GM18858 (cell line): ENCODE measurements around the gene ADAM19.

Source experiments
- ATAC-seq: cut with Tn5 transposase; IDR thresholded peaks from one replicate; pipeline ENCODE4 v1.9.1; 2021; ENCODE audit not compliant: unreplicated experiment

Gene ADAM19

DNA sequence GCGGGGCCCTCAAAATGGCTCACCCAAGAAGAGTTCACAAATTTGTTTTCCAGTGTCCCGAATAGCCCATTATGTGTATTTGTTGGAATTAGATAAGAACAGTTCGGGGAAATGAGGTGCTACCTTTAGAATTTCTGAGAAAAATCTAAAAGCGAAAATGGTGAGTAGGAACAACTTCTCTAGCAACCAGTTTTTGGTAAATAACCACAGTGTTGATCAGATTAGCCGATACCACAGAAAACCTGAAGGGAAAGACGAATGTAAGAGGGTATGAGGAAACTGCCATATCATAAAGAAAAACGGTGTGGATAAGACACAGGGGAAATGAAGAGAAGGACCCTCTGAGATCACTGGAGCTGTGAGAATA lies 31.0 kb downstream of the ADAM19 start:
- no peak for ATAC-seq

DNA sequence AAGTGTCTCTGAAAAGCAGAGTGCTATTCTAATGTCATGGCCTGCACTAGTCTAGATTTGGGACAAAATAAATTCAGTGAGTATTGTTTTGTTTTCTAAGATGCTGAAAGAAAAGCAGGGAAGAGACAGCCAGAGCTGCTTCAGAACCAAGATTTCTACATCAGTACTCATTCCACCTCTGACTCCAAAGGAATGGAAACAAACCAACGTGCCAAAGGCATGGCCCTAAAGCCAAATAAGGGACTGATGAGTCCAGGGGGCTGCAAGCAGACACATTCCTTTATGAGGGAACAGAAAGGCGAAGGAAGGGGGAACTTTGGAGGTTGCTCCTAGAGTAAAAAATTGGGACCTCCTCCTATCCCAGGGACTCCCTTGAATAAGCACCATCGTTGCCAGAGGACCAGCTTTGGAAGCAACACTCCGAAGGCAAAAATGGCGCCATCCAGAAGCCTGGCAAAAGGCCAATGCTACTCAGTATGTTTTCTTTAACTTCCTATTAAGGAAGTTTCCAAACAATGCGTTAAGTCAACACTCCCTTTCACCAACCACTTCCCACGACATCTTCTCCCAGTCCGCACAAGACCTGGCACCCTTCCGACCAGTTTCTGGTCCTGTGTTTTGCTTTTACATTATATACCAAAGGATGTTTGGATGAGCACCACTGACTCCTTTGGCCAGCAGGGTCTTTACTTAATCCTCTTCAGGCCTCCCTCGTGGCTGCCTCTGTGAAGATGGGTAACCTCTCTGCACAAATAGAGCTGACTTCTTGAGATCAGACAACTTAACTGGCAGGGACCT lies 31.6 kb downstream of the ADAM19 start:
- no peak for ATAC-seq

DNA sequence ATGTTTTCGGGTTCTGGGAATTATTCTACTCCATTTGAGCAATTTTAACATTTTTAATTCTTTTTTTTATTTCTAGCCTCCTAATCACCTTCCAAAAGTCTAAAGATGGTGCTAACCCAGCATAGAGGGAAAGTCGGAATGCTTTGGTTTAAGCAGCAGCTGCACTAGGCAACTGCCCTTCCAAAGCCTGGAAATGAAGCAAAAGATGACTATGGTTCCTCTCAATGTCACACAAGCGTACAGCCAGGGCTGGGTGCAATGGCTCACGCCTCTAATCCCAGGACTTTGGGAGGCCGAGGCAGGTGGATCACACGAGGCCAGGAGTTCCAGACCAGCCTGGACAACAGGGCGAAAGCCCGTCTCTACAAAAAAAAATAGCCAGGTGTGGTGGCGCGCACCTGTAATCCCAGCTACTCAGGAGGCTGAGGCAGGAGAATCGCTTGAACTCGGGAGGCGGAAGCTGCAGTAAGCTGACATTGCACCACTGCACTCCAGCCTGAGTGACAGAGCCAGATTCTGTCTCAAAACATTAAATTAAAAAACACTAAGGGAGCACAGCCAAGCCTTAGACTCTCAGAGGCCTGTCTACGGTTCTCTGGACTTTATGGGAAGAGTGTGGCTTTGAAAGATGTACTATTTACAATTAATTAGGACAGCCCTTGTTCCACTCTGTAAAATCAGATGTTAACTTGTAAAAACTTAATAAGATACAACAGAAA lies 33.1 kb downstream of the ADAM19 start:
- no peak for ATAC-seq

DNA sequence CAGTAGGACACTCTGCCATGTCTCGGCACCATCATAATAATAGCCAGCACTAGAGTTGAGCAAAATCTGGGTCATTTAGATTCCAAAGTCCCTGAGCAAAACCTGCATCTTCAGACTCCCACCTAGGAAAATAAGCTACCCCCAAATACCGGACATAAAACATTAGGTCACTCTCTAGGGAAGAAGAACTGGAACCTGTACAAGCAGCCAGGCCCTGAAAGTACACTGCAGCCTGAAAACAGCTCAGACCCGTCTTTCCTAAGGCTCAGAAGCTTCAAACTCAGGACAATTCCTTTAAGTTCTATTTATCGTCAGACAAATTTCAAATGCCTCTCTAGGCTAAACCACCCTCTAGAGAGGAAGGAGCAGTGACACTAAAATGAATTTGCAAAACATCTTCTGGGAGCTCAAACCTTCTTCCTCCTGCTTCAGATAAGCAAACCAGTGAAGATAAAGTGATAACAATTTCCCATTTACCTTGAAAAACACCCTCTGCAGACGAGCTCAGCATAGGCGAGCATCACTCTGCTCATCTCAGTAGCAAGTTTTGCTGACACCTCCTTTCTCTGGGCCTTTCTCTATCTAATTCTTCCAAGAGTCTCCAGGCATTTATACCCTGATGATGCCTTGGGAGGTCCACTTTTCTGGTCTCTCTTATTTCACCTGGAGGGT lies 34.0 kb downstream of the ADAM19 start:
- ATAC-seq = peak; percentile 9

DNA sequence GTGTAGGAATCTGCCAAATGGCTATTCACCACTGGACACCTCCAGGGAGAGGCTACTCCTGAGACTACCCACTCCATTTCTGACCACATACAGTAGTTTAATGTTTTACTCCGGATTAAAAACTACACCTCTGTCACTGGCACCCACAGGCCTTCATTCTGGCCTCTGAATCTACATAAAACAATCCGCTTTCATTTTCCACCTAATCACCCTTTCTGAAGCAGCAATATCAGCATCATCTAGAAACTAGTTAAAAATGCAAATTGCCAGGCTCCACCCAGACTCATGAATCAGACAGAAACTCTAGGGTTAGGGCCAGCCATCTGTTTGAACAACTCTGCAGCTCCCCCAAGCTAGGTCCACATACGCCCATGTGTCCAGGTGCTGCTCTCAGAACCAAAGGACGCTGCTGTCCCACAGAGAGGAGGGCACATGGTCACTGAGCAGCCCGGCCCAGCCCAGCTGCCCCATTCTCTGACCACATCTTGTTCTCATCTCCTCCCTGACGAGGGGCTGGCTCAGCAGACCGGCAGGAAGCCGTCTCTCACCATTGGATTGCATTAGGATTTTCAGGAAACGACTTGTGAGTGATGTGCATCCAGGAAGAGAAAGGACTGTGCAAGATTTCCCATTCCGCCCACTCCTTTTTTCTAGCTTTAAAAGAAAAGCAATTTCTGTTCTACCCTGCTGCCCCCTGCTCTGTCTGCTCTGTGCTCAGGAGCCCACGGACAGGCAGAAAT lies 34.7 kb downstream of the ADAM19 start:
- peak; percentile 92 for ATAC-seq

DNA sequence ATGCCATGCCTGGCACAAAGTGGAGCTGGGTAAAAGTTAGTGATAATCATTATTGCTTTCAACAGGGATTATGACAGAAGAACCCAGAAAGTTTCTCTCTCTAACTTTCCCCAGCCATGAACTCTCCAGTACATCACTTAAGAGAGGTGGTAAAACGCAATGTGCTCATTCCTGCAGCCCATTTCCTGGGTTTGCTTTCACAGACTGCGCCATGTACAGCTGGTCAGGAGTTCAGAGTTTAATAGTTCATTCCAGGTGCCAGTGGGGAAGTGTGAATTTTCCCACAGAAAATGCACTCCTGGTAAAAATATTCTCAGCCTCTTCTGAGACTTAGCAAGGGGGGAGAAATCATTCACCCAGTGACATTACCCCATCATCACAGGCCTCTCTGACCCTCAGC lies 35.5 kb downstream of the ADAM19 start:
- ATAC-seq = no peak

DNA sequence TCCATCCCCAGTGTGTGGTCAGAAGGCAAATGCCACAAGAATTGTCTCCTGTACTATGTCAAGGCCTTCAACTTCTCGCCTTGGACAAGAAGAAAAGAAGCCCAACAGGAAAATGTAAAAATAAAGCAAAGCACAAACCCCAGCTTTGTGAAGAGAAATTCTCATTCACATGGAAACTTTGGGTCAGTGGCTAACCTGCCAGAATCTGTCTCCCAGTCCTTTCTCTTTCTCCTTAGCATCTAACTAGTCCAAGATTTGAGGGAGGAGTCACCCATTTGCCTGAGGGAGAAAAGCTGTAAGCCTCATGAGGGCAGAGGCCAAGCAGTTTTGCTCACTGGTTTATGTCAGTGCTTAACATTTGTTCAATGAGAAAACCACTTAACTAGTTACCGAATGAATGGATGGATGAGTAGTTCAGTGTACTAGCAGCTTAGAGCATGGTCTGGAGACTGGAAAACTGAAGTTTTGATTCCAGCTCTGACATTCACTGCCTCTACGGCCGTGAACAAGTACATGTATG lies 36.0 kb downstream of the ADAM19 start:
- ATAC-seq = no peak

DNA sequence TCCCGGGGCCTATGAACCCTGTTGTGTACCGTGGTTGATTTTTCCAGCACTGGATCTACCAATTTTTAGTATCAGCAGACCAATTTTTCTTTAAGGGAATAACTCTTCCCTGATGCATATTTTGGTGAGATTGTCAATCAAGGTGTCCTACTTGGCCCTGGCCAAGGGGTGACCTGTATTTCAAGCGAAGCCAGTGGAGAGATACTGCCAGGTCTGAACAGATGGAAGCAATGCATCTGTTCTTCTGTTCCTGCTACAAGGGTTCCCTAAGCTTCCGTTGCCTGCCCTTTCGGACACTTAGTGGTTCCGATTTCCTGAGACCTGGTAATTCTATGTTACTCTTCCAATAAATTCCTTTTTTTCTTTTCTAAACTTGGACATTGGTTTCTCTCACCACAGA lies 37.3 kb downstream of the ADAM19 start:
- ATAC-seq = no peak

DNA sequence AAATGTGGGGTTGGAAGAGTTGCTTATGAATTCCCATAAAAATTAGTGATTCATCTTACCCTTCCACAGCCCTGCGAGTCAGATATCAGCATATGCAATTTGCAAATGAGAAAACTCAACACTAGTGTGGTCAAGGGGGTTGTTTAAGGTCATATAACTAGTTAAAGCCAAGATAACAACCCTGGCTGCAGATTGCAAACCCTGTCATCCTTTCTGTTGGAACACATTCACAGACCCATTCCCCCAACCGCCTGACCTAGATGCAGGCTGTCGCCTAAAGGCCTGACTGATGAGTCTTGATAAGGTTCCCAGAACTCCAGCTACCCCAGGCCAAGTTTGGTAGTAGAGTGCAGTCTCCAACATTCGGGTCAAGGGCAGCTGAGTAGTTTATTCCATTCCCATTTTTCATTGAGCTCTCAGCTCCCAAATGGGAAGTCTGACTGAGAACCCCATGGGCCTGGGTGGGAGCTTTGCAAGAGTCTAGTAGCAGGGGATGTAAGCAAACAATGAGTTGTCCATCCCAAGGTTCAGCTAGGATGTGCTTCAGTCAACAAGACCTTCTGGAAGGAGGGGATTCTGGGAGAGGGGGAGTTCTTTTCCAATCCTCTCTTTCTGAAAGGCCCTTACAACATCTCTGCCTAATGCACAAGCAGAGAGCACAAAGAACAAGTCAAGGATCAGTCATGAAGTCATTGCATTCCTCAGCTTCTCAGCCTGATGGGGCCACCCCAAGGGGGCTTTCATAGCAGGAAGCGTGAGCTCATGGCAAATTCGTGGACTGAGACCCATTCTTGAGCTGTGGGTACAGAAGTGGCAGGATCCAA lies 40.3 kb downstream of the ADAM19 start:
- no peak for ATAC-seq

DNA sequence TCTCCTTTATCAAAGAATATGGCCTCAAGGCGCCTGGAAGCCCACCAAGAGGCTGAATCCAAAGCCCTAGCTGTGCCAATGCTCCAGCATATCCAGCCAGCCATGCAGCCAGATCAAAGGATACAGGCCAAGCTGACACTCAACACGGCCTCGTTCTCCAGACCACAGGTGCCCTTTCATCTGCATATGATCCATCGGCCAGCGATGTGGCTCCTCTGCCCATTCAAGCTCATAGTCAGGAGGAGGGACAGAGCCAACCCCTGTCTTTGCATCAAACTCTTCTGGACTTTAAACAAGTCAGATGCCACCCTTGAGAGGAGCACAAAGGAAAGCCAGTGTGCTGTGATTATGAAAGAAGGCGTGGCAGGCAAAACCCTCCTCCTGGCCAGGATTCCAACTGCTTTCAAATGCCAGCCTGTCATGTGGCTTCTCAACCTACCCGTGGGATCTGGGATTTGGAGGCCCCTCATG lies 42.5 kb downstream of the ADAM19 start:
- no peak for ATAC-seq

DNA sequence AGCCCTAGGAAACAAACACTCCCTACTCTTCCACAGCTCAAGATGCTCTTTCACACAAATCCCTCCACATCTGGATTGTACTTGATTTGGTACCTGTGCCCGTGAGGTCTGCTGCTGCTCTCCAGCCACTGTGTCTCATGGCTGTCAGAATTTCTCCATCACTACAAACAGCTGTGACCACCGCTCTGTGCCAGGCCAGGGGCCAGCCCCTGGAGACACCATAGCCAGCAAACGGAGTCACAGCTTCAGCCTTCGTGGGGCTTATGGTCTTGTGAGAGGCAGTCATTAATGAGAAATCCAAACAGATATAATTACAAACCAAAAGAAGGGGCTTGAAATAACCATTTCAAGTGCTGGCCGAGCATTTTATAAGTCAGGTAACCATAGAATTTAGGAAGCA lies 43.6 kb downstream of the ADAM19 start:
- no peak for ATAC-seq

DNA sequence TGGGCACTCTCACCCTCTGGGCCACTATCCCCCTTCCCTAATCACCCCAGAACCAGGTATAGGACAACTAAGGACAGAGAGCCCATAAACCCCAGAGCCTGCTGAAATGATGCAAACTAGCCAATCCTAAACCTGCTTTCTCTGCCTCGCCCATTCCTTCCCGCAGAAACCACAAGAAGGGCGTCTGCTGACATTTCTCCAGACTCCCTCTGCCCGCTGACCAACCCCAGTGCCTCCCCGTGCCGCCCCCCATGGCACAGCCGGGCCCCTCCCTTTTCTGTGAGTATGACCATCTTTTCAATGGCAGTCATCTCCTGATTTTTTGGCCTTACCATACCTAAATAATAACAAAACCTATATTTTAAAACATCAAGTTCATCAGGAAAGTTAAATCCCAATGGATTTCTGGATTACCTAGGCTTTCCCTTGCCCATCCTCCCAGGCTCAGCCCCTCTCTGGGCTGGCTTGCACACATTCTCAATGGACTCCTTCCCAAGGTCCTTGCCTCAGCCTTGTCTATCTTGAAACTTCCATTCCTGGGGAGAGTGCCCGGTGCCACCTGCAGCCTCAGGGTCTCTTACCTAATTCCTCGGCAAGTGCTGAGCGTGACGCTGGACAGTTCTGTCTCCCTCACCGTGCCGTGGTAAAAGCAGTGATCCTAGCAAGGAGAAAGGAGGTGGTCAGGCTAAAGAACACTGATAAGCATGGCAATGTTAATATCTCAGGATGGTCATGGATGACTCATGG lies 45.2 kb downstream of the ADAM19 start:
- ATAC-seq = no peak

DNA sequence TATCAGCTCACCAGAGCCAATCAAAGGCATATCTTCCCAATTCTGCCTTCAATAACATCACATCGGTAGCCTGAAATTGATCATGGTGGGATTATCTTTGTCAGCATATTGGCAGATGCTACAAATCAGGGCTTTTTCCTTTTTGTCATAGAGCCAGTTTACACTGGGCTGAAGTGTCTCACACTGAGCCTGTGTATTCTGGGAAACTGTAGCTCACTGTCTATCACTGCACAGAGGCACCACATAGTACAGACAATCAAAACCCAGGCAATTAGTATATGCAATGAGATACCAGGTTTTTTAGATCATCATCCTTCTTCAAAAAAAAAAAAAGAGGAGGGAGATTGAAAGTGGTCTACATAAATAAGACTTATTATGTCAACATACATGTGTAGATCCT lies 46.6 kb downstream of the ADAM19 start:
- ATAC-seq = no peak

DNA sequence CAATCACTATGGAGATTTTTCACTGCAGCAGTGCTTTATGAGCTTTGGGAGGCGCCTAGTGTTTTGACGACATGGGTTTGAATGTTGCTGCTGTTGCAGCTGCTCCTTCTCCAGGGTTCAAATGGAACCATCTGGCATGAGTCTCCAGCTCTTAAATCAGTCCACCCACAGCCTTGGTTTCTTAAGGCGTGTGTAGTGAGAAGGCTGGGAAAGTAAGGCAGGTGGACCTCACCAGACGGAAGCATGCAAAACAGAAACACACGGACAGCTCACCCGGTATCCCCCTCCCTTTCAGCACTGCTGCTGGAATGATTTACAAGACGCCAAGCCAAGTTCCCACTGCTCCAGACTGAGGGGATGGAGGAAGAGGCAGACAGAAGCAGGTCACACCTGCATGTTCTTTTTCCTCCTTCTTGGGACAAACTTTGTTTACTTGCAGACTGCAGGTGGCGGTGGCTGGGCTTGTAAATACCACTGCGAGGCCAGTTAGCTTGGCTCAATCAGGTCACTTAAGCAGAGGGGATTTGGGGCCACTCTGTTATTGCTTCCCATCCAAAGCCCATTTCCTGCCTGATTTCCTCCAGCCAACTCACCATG lies 47.4 kb downstream of the ADAM19 start:
- ATAC-seq = no peak

DNA sequence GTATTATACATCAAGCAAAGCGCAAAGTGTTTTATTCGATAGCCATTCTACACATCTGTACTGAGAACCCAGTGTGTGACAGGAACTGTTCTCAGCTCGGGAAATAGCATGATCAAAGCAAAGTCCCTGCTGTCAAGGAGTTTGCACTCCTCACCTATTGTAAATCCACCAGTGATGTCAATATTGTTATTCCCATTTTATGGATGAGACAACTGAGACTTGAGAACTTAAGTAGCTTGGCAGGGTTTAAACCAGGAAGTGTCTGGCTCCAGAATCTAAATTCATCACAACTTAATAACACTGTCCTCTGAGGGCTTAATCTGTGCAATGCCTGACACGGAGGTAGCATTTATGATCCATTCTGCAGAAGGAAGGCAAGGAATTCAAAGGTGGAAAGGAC lies 50.7 kb downstream of the ADAM19 start:
- ATAC-seq = no peak

DNA sequence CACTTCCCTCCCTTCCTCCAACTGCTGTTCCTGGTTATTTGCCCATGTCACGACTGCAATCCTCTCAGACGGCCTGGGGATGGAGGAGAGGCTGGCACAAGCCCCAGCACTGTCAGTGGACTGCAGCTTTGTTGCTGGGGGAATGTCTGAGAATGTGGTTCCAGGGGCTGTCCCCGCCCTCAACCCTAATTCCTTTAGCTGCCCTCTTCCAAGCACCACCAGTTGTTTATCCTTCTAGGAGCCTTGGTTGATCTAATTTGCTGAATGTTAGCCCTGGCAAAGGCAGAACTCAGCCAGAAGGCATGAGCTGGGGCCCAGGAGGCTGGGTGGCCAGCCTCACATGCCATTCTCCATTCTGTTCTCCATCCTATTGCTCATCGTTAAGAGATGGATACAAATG lies 51.6 kb downstream of the ADAM19 start:
- ATAC-seq = no peak

DNA sequence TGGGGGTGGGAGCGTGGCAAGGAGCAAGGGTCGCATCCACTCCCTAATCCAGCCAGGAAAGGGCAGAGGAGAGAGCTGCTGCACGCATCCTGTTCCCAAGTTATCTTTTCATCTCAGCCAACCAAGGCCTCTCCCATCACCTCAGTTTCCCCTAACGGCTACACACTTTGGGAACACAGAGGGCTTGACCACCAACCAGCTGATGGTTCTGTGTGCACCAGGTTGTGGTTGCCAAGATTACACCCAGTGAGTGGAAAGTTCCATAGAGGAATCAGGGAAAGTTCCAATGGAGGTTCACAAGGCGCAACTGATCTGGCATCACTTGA lies 53.9 kb downstream of the ADAM19 start:
- ATAC-seq = no peak

DNA sequence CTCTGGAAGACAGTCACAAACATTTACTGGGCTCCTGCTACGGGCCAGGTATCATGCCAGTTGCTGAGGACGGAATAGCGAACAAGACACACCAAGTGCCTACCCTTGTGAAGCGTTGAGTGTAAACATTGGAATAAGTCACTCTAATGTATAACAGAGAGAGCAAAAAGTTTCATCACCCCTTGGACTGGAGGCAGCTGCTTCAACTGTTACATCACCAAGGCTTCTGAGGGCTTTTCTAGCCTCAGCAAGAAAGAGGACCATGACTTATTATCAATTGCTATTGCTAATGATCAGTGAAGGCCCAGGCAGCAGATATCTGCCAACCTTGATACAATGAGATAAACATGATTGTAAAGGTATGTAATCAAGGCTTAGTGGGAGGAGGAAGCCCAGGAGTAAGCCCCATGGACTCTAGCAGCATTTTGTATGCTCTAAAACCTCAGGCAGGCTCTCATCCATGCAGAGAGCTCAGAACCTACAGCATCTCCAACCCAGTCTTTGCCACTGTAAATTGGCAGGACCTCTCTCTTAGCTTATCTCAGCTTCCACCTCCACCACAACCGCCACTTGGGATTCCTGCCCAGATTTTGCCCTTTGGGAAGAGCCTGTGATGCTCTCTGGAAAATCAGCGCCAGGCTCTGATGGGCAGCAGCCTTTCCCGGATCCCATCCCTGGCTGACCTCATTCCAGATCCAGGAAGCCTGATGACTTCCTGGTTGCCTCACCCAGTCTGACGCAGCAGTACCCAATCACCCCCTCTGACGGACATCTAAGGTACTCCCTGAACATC lies 54.5 kb downstream of the ADAM19 start:
- no peak for ATAC-seq
